HG03108 (cell line): ENCODE measurements around the gene EMP2.

Experiments
- ATAC-seq: cut with Tn5 transposase; IDR thresholded peaks from one replicate; pipeline ENCODE4 v1.9.1; 2021; ENCODE audit warnings: moderate library complexity; ENCODE audit not compliant: unreplicated experiment

The EMP2 gene

DNA sequence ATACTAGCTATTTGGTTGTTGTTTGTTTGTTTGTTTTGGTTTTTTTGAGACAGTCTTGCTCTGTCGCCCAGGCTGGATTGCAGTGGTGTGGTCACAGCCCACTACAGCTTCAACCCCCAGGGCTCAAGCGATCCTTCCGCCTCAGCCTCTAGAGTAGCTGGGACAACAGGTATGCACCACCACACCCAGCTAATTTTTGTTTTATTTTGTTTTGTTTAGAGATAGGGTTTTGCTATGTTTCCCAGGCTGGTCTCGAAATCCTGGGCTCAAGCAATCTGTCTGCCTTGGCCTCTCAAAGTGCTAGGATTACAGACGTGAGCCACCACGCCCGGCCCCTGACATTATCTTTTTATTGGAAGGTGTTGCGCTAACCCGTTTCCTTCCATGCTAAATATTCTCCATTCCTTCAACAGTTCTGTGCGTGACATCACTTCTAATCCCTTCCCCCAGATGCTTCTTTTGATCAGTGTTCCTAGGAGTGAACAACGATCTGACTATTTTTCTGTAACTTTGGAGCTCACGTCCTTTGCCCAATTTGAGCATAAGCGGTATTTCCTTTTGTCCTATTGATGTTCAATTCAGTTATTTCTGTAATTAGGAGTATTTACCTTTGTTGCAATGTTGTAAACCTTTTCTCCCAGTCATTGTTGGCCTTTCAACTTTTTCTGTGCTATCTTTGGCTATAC lies 30.2 kb upstream of the EMP2 start:
- no peak for ATAC-seq

DNA sequence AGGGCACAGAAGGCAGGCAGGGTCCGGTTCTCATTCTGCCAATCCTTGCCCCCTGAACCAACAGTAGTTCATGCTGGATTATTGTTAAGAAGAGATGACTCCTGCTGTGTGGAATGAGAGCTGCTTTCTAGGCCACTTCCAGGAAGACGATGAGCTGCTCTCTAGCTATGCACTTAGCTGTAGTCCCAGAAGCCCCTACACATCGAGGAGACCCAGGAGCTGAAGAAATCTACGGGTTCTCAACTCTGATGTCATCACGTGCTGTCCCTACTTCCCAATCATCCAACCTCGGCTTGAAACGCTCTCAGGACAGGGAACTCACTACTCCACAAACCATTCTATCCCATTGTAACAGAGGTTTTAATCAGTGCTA lies 29.0 kb upstream of the EMP2 start:
- ATAC-seq: no peak

DNA sequence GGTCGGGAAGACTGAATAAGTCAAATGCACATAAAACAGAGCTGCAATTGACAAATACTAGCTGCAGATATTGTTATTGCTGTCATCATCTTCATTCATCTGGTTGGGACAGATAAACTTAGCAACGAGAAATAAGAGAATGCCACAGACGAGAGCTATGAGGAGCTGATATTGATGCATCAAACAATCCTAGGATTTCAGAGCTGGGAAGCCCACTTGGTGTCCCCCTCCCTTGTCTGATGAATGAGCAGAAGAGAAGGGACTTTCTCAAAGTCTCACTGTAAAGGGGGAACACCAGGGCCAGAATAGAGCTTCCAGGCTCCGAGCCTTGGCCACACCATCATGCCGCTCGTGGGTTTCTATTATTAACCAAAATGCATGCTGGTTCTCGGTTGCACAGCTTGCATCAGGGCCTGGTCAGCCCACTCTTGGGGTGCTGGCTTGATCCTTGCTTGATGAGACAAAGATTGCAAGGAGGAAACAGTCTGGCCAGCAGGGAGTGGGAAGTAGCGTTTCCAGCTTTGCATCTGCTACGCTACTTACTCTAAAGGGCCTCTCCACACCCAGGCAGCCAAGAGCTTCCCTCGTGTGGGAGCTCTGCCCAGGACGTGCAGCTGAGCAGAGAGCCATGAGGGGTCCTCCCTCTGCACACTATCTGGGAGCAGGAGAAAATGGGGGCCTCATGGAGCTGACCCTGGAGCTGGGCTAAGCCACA lies 28.4 kb upstream of the EMP2 start:
- no peak for ATAC-seq

DNA sequence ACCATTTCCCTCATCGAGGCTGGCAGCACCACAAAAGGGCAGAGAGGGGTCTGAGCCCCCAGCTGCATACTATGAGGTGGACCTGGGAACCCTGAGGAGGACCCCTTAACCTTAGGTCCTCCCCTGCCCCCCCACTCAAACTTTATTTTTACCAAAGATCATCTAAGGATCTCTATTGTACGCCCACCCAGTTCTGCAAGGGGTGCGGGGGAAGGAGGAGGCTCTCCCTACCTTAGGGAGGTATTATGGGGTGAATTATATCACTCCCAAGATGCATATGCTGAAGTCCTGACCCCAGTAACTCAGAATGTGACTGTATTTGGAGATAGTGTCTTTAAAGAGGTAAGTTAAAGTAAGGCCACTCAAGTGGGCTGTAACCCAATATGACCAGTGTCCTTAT lies 26.8 kb upstream of the EMP2 start:
- ATAC-seq: no peak

DNA sequence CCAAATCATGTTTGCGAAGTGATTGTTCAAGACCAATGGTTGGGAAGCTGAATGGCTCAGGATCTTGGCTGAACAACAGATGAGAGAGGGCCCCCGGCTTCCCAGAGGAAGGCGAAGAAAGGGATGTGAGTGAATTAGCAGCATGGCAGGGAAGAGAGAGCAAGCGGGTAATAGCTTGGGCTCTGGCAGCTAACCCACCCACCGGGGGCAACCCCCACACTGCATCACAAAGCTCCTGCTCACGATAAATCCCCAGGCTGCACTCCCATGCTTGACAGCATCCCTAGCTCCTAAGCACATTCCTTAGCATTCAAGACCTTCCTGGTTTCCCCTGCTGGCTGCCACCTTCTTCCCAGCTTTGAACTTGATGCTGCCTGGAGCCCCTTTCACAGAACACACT lies 26.2 kb upstream of the EMP2 start:
- ATAC-seq: no peak

DNA sequence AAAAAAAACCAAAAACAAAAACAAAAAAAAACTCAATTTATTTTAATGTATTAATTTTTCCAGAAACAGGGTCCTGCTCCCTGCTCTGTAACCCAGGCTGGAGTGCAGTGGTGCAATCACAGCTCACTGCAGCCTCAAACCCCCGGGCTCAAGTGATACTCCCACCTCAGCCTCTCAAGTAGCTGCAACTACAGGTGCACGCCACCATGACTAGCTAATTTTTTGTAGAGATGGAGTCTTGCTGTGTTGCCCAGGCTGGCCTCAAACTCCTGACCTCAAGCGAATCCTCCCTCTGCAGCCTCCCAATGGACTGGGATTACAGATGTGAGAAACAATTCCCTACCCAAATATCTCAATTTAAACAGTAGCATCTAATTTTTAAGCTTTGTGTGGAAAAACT lies 25.2 kb upstream of the EMP2 start:
- no peak for ATAC-seq

DNA sequence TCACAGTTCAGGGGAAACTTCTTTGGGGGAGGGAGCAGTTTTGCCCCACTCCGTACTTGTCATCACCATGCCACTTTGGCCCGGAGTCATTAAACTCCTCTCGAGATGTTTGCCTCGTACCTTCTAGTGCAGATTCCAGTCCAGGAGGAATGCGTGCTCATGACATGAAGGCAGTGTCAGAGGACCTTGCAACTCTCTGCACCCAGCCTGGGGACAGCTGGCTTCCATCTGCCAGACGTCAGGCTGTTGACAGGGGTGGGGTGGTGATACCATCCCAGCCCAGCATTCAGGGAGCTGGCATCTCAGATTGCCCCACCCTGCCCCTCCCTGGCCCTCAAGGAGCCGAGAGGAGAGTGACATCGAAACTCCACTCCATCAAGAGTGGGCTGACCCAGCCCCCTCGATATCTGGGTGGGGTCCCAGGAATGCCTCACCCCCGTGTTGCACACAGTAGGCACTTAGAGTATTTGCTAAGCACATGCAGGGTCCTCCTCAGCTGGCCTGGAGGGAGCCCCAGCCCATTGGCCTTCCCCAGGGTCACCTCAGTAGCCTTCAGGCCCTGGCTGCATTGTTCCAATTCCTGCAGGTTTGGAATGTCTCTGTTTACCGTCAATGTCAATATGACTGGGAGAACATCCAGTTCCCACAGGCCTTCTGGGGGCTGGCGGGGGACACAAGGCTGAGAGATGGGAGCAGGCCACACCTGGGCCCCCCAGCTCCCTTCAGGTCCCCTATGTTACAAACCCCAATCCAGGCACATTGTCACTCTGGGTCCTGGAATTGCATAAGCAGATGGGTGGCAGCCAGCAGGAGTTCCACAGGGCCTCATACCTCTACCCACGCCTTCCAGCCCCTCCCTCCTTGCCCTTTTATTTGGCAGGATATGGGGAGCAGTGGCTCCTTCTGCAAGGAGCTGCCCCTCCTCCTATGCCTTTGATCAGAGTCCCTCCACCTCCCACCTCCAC lies 21.3 kb upstream of the EMP2 start:
- no peak for ATAC-seq

DNA sequence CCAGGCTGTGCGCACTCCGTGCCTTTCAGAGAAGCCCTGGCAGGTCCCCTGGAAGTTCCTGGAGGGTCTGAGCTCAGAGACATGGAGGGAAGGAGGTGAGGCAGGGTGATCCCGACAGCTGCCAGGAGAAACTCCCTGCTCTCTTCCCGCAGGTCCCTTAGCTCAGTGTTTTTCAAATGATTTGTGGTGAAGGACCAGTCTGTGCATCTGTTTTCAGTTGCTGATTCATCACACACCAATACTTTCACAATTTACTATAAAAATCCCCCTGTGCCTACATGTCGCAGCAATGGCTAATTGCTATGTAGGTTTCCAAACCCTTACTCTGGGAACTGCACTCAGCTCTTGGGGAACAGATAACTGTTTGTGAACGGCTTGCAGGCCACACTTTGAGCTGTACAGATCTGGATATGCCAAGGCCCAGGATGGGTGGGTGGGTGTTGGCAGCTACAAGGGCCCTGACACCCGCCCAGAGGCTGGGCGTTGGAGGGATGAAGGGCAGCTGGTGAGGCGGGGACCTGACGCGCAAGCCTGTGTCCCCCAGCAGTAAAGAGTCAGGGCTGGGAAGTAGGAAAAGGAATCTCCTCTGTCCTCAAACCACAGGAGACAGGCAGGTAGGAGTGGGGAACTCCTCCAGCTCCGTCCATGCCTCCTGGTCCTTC lies 20.5 kb upstream of the EMP2 start:
- ATAC-seq: no peak

DNA sequence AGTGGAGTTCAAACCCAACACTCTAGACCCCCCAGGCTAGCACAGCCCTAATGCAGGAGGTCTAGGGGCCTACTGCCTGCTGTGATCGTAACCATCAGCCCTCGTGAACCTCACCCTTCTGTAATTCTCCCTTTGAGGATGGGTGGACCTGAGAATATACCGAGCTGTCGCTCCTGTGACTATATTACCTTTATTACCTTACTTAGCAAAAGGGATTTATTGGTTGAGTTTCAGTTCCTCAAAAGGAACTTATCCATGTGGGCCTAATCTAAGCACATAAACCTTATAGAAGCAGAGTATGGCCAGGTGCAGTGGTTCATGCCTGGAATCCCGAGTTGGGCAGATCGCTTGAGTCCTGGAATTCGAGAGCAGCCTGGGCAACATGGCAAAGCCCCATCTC lies 19.2 kb upstream of the EMP2 start:
- no peak for ATAC-seq

DNA sequence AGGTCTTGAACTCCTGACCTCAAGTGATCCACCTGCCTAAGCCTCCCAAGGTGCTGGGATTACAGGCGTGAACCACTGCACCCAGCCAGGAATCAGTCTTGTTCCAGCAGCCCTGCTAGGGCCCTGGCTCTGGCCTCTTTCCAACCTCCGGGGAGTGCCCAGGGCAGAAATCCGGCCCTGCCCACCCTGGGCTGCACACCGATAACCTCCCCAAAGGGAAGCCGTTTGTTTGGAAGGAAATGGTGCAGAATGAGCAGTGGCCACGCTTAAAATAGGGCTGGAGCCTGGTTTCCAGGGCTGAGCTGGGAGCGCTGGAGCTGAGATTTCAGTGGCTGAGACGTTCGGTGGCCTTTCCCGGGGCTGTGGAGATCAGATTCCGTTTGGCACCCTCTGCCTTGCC lies 17.8 kb upstream of the EMP2 start:
- ATAC-seq: no peak

DNA sequence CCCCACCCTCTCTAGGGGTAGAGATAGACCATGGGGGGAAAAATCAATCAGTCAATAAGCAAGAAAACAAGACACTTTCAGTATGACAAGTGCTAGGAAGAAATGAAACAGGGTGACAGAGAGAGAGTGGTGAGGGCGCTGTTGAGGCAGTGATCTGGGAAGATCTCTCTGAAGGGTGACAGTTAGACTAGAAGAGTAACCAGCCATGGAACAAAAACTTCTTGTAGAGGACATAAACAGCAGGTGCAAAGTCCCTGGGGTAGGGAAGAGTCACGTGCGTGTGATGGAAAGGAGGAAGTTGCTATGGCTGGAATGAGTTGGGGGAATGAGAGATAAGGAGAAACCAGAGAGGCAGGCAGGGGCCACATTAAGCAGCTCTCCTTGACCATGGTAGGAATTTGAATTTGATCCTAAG lies 16.8 kb upstream of the EMP2 start:
- ATAC-seq: no peak

DNA sequence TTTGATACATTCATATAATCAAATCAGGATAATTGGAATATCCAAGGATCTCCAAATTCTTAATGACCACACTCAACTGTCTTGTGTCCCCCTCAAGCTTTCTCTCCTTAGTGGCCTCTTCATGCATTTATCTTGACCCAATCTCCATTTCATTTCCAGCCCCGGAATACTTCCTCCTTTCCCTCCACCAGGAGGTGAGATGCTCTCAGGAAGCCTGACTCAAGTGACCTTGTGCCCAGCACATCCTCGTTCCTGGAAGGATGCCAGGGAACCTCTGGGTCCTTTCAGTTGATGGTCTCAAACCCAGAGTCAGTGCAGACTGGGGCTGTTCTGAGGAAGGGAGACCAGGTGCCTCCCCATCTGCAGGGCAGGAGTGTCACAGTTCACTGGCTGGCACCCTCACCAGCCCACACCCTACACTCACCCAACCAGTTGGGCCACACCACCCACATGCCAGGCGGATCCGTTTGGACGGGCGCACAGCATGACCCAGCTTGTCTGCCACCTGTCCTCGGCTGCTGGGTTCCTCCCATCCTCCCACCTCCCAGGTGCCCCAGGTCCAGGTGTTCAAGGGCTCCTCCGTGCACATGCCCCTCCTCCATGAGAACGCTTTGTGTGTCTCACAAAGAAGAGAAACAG lies 14.0 kb upstream of the EMP2 start:
- ATAC-seq: no peak

DNA sequence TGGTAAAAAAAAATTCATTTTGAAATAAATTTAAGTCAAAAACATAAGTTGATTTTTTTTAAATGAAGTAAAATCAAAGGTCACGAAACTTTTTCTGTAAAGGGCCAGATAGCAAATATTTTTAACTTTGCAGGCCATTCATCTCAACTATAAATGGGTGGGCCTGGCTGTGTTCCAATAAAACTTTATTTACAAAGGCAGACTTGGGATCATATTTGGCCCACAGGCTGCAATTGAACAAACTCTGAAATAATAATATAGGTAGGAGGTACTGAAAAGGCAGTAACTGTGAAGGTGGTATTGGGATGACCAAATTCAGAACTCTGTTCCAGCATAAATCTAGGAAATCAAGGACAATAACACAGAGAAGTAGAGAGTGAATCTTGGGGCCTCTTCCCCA lies 12.2 kb upstream of the EMP2 start:
- ATAC-seq: no peak

DNA sequence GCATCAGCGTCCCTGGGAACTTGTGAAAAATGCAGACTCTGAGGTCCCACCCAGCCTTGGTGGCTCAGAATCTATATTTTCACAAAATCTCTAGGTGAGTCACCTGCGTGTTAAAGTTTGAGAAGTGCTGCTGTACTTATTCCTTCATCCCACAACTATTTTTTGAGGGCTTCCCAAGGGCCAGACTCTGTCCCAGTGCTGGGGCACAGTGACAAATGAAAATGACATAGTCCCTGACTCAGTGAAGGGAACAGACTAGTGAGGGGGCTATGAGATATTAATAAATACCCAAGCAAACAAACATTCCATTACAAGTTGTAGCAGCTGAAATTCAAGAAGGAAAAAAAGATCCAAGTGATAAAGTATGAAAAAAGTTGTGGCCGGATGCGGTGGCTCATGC lies 9.9 kb upstream of the EMP2 start:
- ATAC-seq: no peak

DNA sequence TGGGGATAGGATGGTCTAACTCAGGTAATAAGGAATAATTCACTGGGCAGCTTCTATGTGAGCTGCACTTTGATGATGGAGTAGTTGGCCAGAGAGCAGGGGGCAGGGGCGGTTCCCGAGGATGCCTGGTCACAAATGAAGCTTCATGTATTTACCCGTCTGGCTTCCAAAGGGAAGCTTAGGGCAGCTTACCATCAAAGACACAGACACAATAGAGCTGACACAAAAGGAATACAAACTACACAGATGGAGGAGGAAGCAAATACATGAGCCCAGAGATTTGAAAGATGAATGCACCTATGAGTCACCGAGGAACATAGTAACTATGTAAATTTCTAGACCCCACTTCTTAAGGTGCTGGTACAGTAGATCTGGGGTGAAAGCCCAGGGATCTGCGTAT lies 8.7 kb upstream of the EMP2 start:
- ATAC-seq: no peak

DNA sequence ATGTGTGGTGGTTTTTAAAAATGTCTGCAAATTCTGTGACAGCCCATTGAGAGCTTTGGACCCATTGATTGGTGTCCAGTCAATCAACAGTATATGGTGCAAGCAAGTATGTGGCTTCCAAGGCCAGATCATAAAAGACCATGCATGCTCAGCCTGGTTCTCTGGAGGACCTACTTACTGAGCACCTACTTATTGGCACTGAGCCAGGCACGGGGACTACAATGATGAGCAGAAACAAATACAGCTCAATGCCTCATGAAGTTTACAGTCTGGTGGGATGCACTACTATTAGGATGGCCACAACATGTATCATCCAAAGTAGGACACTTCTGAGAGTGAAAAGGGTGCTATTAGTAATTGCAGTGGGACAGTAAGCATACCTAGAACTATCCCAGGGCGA lies 7.2 kb upstream of the EMP2 start:
- no peak for ATAC-seq

DNA sequence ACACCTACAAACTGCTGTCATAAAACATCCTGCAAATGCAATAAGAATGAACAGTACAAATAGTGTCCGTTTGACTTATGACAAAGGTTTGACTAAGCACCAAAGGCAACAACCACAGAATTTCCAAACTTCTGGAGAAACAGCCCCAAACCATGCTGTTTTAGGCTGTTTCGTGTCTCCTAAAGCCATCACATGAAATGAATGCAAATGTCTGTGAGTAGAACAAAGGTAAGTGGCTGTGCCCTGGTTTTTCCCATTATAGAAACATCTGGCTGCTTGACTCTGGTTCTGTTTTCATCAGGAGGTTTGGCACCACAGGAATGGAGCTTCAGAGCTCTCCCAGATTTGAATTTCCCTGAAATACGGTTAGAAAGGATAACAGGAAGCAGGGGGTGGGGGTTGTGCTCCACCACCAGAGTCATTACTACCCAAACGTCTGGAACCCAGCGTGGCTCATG lies 4.6 kb upstream of the EMP2 start:
- ATAC-seq: no peak

DNA sequence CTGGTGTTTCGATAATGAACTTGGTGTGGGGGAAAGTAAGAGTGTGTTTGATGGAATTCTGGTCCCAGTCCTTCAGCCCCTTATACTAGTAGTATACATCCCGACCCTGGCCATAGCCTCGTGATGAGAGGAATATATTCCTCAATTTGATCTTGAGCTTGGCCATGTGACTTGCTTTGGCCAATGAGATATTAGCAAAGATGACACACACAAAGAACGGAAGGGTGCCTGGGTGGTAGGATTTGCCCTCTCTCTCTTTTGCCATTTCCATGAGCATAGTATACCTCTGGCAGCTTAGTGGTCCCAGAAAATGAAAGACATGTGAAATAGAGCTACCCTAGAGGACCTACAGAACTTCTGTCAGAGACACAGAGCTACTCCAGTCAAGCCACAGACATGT lies 2.9 kb upstream of the EMP2 start:
- no peak for ATAC-seq

DNA sequence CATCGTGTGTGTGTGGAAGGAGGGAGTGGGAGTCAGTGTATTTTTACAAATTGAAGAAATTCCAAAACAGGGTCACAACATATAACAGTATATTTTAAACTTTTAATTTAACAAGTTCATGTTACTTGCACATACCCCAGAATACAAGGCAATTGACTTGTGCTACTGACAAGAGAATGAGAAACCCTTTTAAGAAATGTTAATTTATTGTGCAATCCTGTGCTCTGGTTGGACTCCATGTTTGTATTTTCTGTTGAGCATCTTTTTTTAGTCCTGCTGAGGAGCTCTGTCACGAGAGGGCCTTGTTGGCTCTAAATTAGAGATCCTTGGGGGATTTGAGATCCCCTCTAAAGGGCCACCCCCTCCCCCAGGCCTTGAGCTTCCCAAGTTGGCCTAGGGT lies 1.1 kb upstream of the EMP2 start:
- ATAC-seq: no peak

DNA sequence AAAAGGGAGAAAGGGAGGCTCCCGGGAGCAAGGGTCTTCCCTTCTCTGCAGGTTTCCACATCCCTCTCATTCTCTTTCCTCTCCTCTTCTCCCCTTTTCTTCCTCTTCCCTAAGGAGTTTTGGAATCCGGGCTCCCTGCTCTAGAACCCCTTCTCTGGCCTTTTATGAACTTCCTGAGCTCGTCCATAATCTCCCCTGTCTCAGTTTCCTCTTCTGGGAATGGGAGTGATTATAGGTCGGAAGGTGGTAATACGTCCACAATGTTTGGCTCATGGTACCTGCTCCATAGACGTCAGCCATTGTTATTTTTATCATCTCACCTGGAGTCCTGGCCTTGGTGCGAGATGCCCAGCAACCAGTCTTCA lies 467 bp upstream of the EMP2 start:
- ATAC-seq: no peak

DNA sequence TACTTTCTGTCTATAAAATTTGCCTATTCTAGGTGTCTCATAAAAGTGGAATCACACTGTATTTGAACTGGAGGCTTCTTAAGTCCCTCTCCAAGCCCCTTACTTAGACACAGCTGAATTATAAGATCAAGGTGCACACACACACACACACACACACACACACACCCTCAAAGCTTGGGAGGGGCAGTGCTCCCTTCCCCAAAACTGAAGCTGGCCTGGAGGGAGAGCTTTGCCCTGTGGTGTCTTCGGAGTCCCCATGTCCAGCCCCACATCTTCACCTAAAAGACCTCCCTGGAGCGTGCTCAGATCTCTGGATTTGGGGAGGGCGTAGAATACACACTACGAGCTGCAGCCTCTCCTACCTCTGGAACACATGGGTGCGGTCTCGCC lies 828 bp downstream of the EMP2 start:
- no peak for ATAC-seq
